H1 (cell line): ENCODE results near the gene DCAF6. TPM values are rescaled to one million over a fixed set of nuclear protein-coding genes. Genes with fewer than 3 reads are reported as not detected.

Experiments used
- CTCF ChIA-PET: fragments of 300-600 bp; sonication (Branson Sonifier 250); formaldehyde crosslinking; loops from one replicate; lab custom pipeline; 2021; ENCODE audit not compliant: partially characterized antibody; lab: Charles Lee
- POLR2A ChIA-PET: fragments of 300-600 bp; sonication (Branson Sonifier 250); formaldehyde crosslinking; loops from one replicate; lab custom pipeline; 2021; ENCODE audit warnings: inconsistent platforms; ENCODE audit not compliant: partially characterized antibody; lab: Charles Lee
- DNase-seq, 2 experiments: peaks; one replicate each; pipeline versions ENCODE4 v3.0.0 to v3.0.0-alpha.2; 2010 to 2022; ENCODE audit warnings: low spot score in 2 of 2, low read depth in 1 of 2, mixed read lengths in 1 of 2
- FAIRE-seq: peaks from 2 replicates; lab custom pipeline; 2011; peaks lifted over from hg19 to GRCh38; lab: Jason Lieb, UNC
- H2AFZ ChIP-seq: 2 replicates; pipeline ENCODE4 v1.8.1; 2012; ENCODE audit warnings: low read length, inconsistent platforms
- H2AK5ac ChIP-seq: 2 replicates; pipeline ENCODE4 v1.6.1; 2013; ENCODE audit warnings: low read depth, low read length
- H2BK120ac ChIP-seq: replicated peaks from 2 replicates; pipeline ENCODE3; 2013; ENCODE audit warnings: low read depth, low read length, inconsistent platforms
- H2BK12ac ChIP-seq: 2 replicates; pipeline ENCODE4 v1.6.1; 2013; ENCODE audit warnings: low read depth, low read length
- H2BK15ac ChIP-seq: 2 replicates; pipeline ENCODE4 v1.6.1; 2013; ENCODE audit warnings: low read length
- H2BK20ac ChIP-seq: 2 replicates; pipeline ENCODE4 v1.6.1; 2013; ENCODE audit warnings: low read length
- H2BK5ac ChIP-seq: 2 replicates; pipeline ENCODE4 v1.6.1; 2013; ENCODE audit warnings: low read depth, low read length
- H3K14ac ChIP-seq: 2 replicates; pipeline ENCODE4 v1.6.1; 2013; ENCODE audit warnings: inconsistent platforms; ENCODE audit not compliant: insufficient read length
- H3K18ac ChIP-seq: 2 replicates; pipeline ENCODE4 v1.6.1; 2013; ENCODE audit warnings: low read length; ENCODE audit errors: extremely low read depth
- H3K23ac ChIP-seq: 2 replicates; pipeline ENCODE4 v1.6.1; 2013; ENCODE audit warnings: inconsistent platforms; ENCODE audit not compliant: insufficient read length
- H3K23me2 ChIP-seq: 2 replicates; pipeline ENCODE4 v1.6.1; 2013; ENCODE audit warnings: low read depth, low read length
- H3K27ac ChIP-seq: 2 replicates; pipeline ENCODE4 v1.6.1; 2011; ENCODE audit warnings: low read depth, low read length, inconsistent platforms
- H3K27me3 ChIP-seq, 4 experiments: replicated peaks in 1 of 4; 1 replicate in 1 of 4; 2 replicates in 3 of 4; pipeline versions ENCODE4 v1.6.1 to v1.8.1; 2011 to 2013; ENCODE audit warnings: low read length in 3 of 4, mild to moderate bottlenecking in 3 of 4, inconsistent platforms in 2 of 4, mixed read lengths in 2 of 4, moderate library complexity in 1 of 4; ENCODE audit not compliant: control insufficient read depth in 3 of 4, insufficient read depth in 3 of 4; ENCODE audit errors: extremely low read depth in 1 of 4
- H3K36me3 ChIP-seq, 4 experiments: 2 replicates each; pipeline versions ENCODE4 v1.6.1 to v1.8.1; 2011 to 2013; ENCODE audit warnings: mild to moderate bottlenecking in 4 of 4, low read length in 3 of 4, moderate library complexity in 2 of 4, control low read depth in 1 of 4, inconsistent platforms in 1 of 4; ENCODE audit not compliant: insufficient read depth in 4 of 4, control insufficient read depth in 2 of 4
- H3K4ac ChIP-seq: replicated peaks from 2 replicates; pipeline ENCODE3; 2013; ENCODE audit warnings: low read length, low read depth, mixed read lengths, inconsistent platforms; ENCODE audit not compliant: insufficient read length
- H3K4me1 ChIP-seq, 4 experiments: replicated peaks in 1 of 4; 1 replicate in 1 of 4; 2 replicates in 3 of 4; pipeline versions ENCODE4 v1.6.1 to v1.8.1; 2011 to 2013; ENCODE audit warnings: low read length in 3 of 4, inconsistent platforms in 2 of 4, mixed read lengths in 1 of 4; ENCODE audit not compliant: insufficient read depth in 4 of 4, control insufficient read depth in 3 of 4
- H3K4me2 ChIP-seq, 2 experiments: 2 replicates each; pipeline versions ENCODE4 v1.6.1 to v1.8.1; 2011 to 2013; ENCODE audit warnings: low read depth in 2 of 2, low read length in 2 of 2, control low read depth in 1 of 2, inconsistent platforms in 1 of 2, mild to moderate bottlenecking in 1 of 2; ENCODE audit not compliant: insufficient read depth in 1 of 2
- H3K4me3 ChIP-seq, 4 experiments: fragments of 200-600, 300-600 bp in 1 of 4; sonication (generic), shearing (Covaris generic), sonication (Bioruptor Twin) in 1 of 4; 2 replicates each; pipeline versions ENCODE4 v1.5.1 to v1.8.1; 2011 to 2016; ENCODE audit warnings: low read length in 4 of 4, low read depth in 3 of 4, control low read depth in 2 of 4, inconsistent platforms in 2 of 4, mild to moderate bottlenecking in 2 of 4, mixed read lengths in 1 of 4, moderate library complexity in 1 of 4; ENCODE audit not compliant: insufficient read depth in 2 of 4; ENCODE audit errors: extremely low read depth in 1 of 4
- H3K56ac ChIP-seq: replicated peaks from 2 replicates; pipeline ENCODE3; 2013; ENCODE audit warnings: low read depth, mild to moderate bottlenecking, mixed read lengths, low read length, inconsistent platforms; ENCODE audit not compliant: insufficient read length
- H3K79me1 ChIP-seq: 2 replicates; pipeline ENCODE4 v1.6.1; 2013; ENCODE audit warnings: low read depth, low read length, control low read depth
- H3K79me2 ChIP-seq, 2 experiments: 2 replicates each; pipeline versions ENCODE4 v1.6.1 to v1.8.1; 2012 to 2013; ENCODE audit warnings: low read length in 2 of 2, mild to moderate bottlenecking in 2 of 2, inconsistent platforms in 1 of 2; ENCODE audit not compliant: insufficient read depth in 2 of 2, control insufficient read depth in 1 of 2
- H3K9ac ChIP-seq, 4 experiments: replicated peaks in 1 of 4; 1 replicate in 1 of 4; 2 replicates in 3 of 4; pipeline versions ENCODE4 v1.6.1 to v1.8.1; 2011 to 2013; ENCODE audit warnings: low read depth in 3 of 4, low read length in 3 of 4, control low read depth in 2 of 4, mild to moderate bottlenecking in 2 of 4, moderate library complexity in 2 of 4, inconsistent platforms in 1 of 4; ENCODE audit errors: extremely low read depth in 1 of 4
- H3K9me3 ChIP-seq, 2 experiments: 2 replicates each; pipeline versions ENCODE4 v1.6.1 to v1.8.1; 2012 to 2013; ENCODE audit warnings: mild to moderate bottlenecking in 2 of 2, moderate library complexity in 2 of 2, control low read depth in 1 of 2, inconsistent platforms in 1 of 2, low read depth in 1 of 2, low read length in 1 of 2, mixed read lengths in 1 of 2; ENCODE audit not compliant: insufficient read depth in 2 of 2
- H4K20me1 ChIP-seq, 2 experiments: replicated peaks in 1 of 2; 2 replicates each; pipeline versions ENCODE3 to v1.8.1; 2011 to 2013; ENCODE audit warnings: inconsistent platforms in 2 of 2, low read length in 2 of 2, mild to moderate bottlenecking in 1 of 2; ENCODE audit not compliant: insufficient read depth in 2 of 2, control insufficient read depth in 1 of 2
- H4K5ac ChIP-seq: 2 replicates; pipeline ENCODE4 v1.6.1; 2013; ENCODE audit warnings: low read length, low read depth, mixed read lengths, inconsistent platforms; ENCODE audit not compliant: insufficient read length
- H4K8ac ChIP-seq: 2 replicates; pipeline ENCODE4 v1.8.0; 2013; ENCODE audit warnings: mild to moderate bottlenecking, moderate library complexity, low read length, inconsistent platforms; ENCODE audit not compliant: insufficient read depth; ENCODE audit errors: extremely low read depth
- H4K91ac ChIP-seq: replicated peaks from 2 replicates; pipeline ENCODE3; 2013; ENCODE audit warnings: low read length, mixed read lengths, inconsistent platforms; ENCODE audit not compliant: insufficient read length
- ASH2L ChIP-seq: fragments of 200-600, 300-600 bp; sonication (generic); IDR thresholded peaks from one replicate; pipeline ENCODE4 v1.7.1; 2017; ENCODE audit warnings: low read length
- CHD2 ChIP-seq: IDR thresholded peaks from 2 replicates; pipeline ENCODE4 v1.6.1; 2012; ENCODE audit warnings: low read length, improper control_type of control experiment
- CTCF ChIP-seq, 3 experiments: IDR thresholded peaks; 1 replicate in 2 of 3; 2 replicates in 1 of 3; pipeline versions ENCODE4 v1.5.1 to v1.6.1; 2011; ENCODE audit warnings: low read length in 3 of 3, mild to moderate bottlenecking in 3 of 3, inconsistent platforms in 2 of 3, low read depth in 1 of 3, moderate library complexity in 1 of 3; ENCODE audit not compliant: insufficient read depth in 1 of 3; ENCODE audit errors: control extremely low read depth in 1 of 3
- EP300 ChIP-seq, 2 experiments: IDR thresholded peaks; 1 replicate in 1 of 2; 2 replicates in 1 of 2; pipeline ENCODE4 v1.6.1; 2011 to 2012; ENCODE audit warnings: low read depth in 2 of 2, low read length in 2 of 2, mild to moderate bottlenecking in 2 of 2, borderline replicate concordance in 1 of 2, inconsistent platforms in 1 of 2, moderate library complexity in 1 of 2
- JUN ChIP-seq: IDR thresholded peaks from 2 replicates; pipeline ENCODE4 v1.6.1; 2011; ENCODE audit warnings: low read depth, mild to moderate bottlenecking, improper control_type of control experiment, low read length
- JUND ChIP-seq: IDR thresholded peaks from 2 replicates; pipeline ENCODE4 v1.6.1; 2011; ENCODE audit warnings: mild to moderate bottlenecking, improper control_type of control experiment, low read length
- PHF8 ChIP-seq: fragments of 200-600 bp; sonication (generic); conservative IDR thresholded peaks from 2 replicates; pipeline ENCODE4 v1.7.1; 2012; ENCODE audit warnings: low read depth, mild to moderate bottlenecking, inconsistent platforms, low read length, moderate library complexity
- TAF1 ChIP-seq: IDR thresholded peaks from 2 replicates; pipeline ENCODE4 v1.6.1; 2011; ENCODE audit warnings: mild to moderate bottlenecking, low read depth, low read length
- TAF7 ChIP-seq: optimal IDR thresholded peaks from 2 replicates; pipeline ENCODE3; 2011; ENCODE audit warnings: low read depth, mild to moderate bottlenecking, inconsistent platforms, low read length, moderate library complexity, borderline replicate concordance
- TEAD4 ChIP-seq: IDR thresholded peaks from 2 replicates; pipeline ENCODE4 v1.6.1; 2012; ENCODE audit warnings: low read depth, low read length, inconsistent platforms, mixed read lengths
- WGBS, 2 experiments: shearing (Covaris generic) in 1 of 2; methylation state at CpG; one replicate each; pipeline versions ENCODE4 v1.1.6 to v1.1.7; 2013 to 2015; ENCODE audit warnings: low lambda C conversion rate in 2 of 2, mixed read lengths in 2 of 2, inconsistent platforms in 1 of 2, low coverage in 1 of 2, missing lambda C conversion rate in 1 of 2; ENCODE audit not compliant: insufficient replicate concordance in 2 of 2, insufficient coverage in 1 of 2, insufficient read length in 1 of 2; ENCODE audit errors: extremely low coverage in 1 of 2, missing lambda C conversion rate in 1 of 2; 5-methylcytosine and 5-hydroxymethylcytosine counted together
- polyA plus RNA-seq, 7 experiments: library from polyadenylated mRNA; depleted of rRNA in 3 of 7; stranded (reverse) in 5 of 7; unstranded in 2 of 7; fragments of >200 nt in 5 of 7; fragments of 200-250 nt in 2 of 7; gene quantifications; 1 replicate in 5 of 7; 2 replicates in 1 of 7; 4 replicates in 1 of 7; pipeline versions ENCODE4 v1.2.1 to v1.2.3, GENCODE V29; 2011 to 2013; ENCODE audit warnings: missing spikeins in 2 of 7, mixed read lengths in 2 of 7
- total RNA-seq: library from RNA; stranded (reverse); fragmentation: NEBNext Ultra II Directional; extraction: Animal tissue kit (Norgen Biotek cat#: 25700); gene quantifications from 2 replicates; pipeline ENCODE4 v1.2.1, GENCODE V29; 2021

DCAF6 gene
- total and polyA plus RNA-seq, 2 of the 8 experiments (the other 6 are each of a cell fraction or from before 2014, with no cell fraction given): 12.3 to 17.4 TPM

- Histone ChIP-seq H2BK12ac (no peak overlapping the region), H3K18ac (no peak overlapping the region), H3K9ac (no peak overlapping the region), H4K8ac (no peak overlapping the region), H3K79me2 (no peaks in the 10 kb centered on the region), H3K27ac (no peak overlapping the region), H2AK5ac (no peak overlapping the region), H3K56ac (no peak overlapping the region), H3K4ac (no peak overlapping the region), H3K79me1 (no peaks in the 10 kb centered on the region), H2AFZ (no peak overlapping the region), H3K9me3 (no peaks in the 10 kb centered on the region), H3K14ac (no peak overlapping the region), H2BK15ac (no peak overlapping the region), H2BK20ac (no peak overlapping the region), H4K20me1 (no peaks in the 10 kb centered on the region), H3K27me3 (no peaks in the 10 kb centered on the region), H3K36me3 (peaks cover 0 to 3% (median 0%) of the 10 kb centered on the region in 4 experiments; a peak in 1 of 8 replicates), H3K23me2 (no peaks in the 10 kb centered on the region), H2BK120ac (no peak overlapping the region), H3K4me2 (no peak overlapping the region), H3K23ac (no peak overlapping the region), H4K5ac (no peak overlapping the region), H4K91ac (no peak overlapping the region), H2BK5ac (no peak overlapping the region), H3K4me1 (no peaks in the 10 kb centered on the region), H3K4me3 (no peak overlapping the region)
- ChIA-PET POLR2A (no interaction called here), CTCF (no interaction called here)
- no peak for DNase-seq
- FAIRE-seq: no peak
- 87% methylated on average over 1 of the region's 1 CpG; no CpG with 5 or more reads in 1 of the 2 experiments for WGBS, 2 experiments
- TF ChIP-seq EP300 (IDR thresholded peaks at IDR 0.05; ENCODE audit: borderline replicate concordance in 1 of 2, low read depth in 2 of 2, low read length in 2 of 2) (no peak), TAF7 (no peak), ASH2L (no peak), TEAD4 (no peak), CTCF (IDR thresholded peaks at IDR 0.05; ENCODE audit: control extremely low read depth in 1 of 3, insufficient read depth in 1 of 3, low read depth in 1 of 3, low read length in 3 of 3) (no peak), PHF8 (no peak), JUN (no peak), CHD2 (no peak), TAF1 (no peak), JUND (no peak)
These were observed 95.5 kb downstream of the DCAF6 start for GRCh38 chr1:168032029-168032428.
